OCI-LY1 (cell line): ENCODE data around the gene SEC22C.

Experiments
- EZH2 ChIP-seq: fragments of 200-600 bp; sonication (generic), shearing (Covaris generic); IDR thresholded peaks from 2 replicates; pipeline ENCODE4 v1.8.0; 2017; ENCODE audit warnings: borderline replicate concordance, mixed run types, mild to moderate bottlenecking, antibody characterized with exemption, low read length, moderate library complexity, mixed read lengths
- TF ChIP-seq, protein P1 (sequence below): fragments of 200-600 bp; sonication (generic), shearing (Covaris generic); IDR thresholded peaks from 2 replicates; pipeline ENCODE4 v1.5.1; 2017; ENCODE audit warnings: mild to moderate bottlenecking, antibody characterized with exemption, low read length, moderate library complexity, mixed read lengths

DNA sequence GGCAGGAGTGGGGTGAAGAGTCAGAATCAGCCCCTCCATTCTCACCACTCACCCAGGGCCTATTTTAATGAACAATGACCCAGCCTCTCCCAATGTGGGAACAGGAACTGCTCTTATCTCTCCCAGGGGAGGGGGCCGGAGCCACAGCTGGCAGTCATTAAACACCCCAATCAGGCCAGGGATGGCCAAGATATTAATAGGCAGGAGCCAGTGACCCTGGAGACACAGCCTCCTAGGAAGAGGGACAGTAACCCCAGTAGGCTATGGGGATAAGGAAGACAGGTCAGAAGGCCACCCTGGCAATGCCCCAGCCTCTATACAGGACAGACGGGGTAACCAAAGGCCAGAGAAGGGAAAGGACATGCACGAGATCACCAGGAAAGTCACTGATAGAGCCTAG, 40.7 kb downstream of the SEC22C start:
- TF ChIP-seq, protein P1, sequence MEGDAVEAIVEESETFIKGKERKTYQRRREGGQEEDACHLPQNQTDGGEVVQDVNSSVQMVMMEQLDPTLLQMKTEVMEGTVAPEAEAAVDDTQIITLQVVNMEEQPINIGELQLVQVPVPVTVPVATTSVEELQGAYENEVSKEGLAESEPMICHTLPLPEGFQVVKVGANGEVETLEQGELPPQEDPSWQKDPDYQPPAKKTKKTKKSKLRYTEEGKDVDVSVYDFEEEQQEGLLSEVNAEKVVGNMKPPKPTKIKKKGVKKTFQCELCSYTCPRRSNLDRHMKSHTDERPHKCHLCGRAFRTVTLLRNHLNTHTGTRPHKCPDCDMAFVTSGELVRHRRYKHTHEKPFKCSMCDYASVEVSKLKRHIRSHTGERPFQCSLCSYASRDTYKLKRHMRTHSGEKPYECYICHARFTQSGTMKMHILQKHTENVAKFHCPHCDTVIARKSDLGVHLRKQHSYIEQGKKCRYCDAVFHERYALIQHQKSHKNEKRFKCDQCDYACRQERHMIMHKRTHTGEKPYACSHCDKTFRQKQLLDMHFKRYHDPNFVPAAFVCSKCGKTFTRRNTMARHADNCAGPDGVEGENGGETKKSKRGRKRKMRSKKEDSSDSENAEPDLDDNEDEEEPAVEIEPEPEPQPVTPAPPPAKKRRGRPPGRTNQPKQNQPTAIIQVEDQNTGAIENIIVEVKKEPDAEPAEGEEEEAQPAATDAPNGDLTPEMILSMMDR = no peak
- TF ChIP-seq EZH2 = no peak
